Endodermal cell (in vitro differentiated cells): ENCODE data around the gene KRT9. TPM values are rescaled to one million over a fixed set of nuclear protein-coding genes. Genes with fewer than 3 reads are reported as not detected.

Experiments
- DNase-seq: peaks from one replicate; pipeline ENCODE4 v3.0.0-alpha.2; 2017
- H3K27ac ChIP-seq: 2 replicates; pipeline ENCODE4 v1.5.1; 2013; ENCODE audit warnings: mild to moderate bottlenecking, low read depth, low read length, moderate library complexity
- H3K27me3 ChIP-seq: 2 replicates; pipeline ENCODE4 v1.6.1; 2013; ENCODE audit warnings: mild to moderate bottlenecking, low read length, moderate library complexity; ENCODE audit not compliant: insufficient read depth, control insufficient read depth, poor library complexity, severe bottlenecking
- H3K36me3 ChIP-seq: 2 replicates; pipeline ENCODE4 v1.7.0; 2013; ENCODE audit warnings: mild to moderate bottlenecking, low read length, moderate library complexity; ENCODE audit not compliant: control insufficient read depth, insufficient read depth
- H3K4me1 ChIP-seq: one replicate; pipeline ENCODE4 v1.7.0; 2013; ENCODE audit warnings: low read length; ENCODE audit not compliant: control insufficient read depth, insufficient read depth
- H3K4me3 ChIP-seq: 2 replicates; pipeline ENCODE4 v1.5.1; 2013; ENCODE audit warnings: mild to moderate bottlenecking, low read length, moderate library complexity
- H3K9ac ChIP-seq: 2 replicates; pipeline ENCODE4 v1.6.1; 2013; ENCODE audit warnings: mild to moderate bottlenecking, low read length, moderate library complexity; ENCODE audit not compliant: poor library complexity, severe bottlenecking; ENCODE audit errors: extremely low read depth
- H3K9me3 ChIP-seq: 2 replicates; pipeline ENCODE4 v1.6.1; 2013; ENCODE audit warnings: mild to moderate bottlenecking, low read length, moderate library complexity; ENCODE audit not compliant: control insufficient read depth
- H3K27ac Mint-ChIP-seq: 2 replicates; pipeline ENCODE4 v1.8.0; 2020; ENCODE audit warnings: mixed read lengths
- H3K27me3 Mint-ChIP-seq: 2 replicates; pipeline ENCODE4 v1.8.0; 2021; ENCODE audit warnings: mild to moderate bottlenecking, mixed read lengths; ENCODE audit not compliant: insufficient read depth
- H3K36me3 Mint-ChIP-seq: 2 replicates; pipeline ENCODE4 v1.8.0; 2020; ENCODE audit warnings: low read depth, mixed read lengths
- H3K4me1 Mint-ChIP-seq: 2 replicates; pipeline ENCODE4 v1.8.0; 2020; ENCODE audit warnings: mixed read lengths
- H3K4me3 Mint-ChIP-seq: 2 replicates; pipeline ENCODE4 v1.8.0; 2020; ENCODE audit warnings: mild to moderate bottlenecking, moderate library complexity, mixed read lengths
- H3K9me3 Mint-ChIP-seq: 2 replicates; pipeline ENCODE4 v1.8.0; 2020; ENCODE audit warnings: mild to moderate bottlenecking, mixed read lengths
- CTCF ChIP-seq: fragments of 200-600 bp; sonication (generic); conservative IDR thresholded peaks from 2 replicates; pipeline ENCODE4 v1.5.0; 2021; ENCODE audit warnings: antibody characterized with exemption, mild to moderate bottlenecking
- WGBS, 2 experiments: methylation state at CpG; one replicate each; pipeline versions ENCODE4 v1.1.5 to v1.1.7; 2013; ENCODE audit warnings: missing lambda C conversion rate in 2 of 2, mixed read lengths in 1 of 2; ENCODE audit not compliant: insufficient coverage in 1 of 2, insufficient read length in 1 of 2; 5-methylcytosine and 5-hydroxymethylcytosine counted together
- total RNA-seq, 2 donors: library from RNA; stranded (reverse); fragmentation: NEBNext Ultra II Directional in 1 of 2; extraction: Animal tissue kit (Norgen Biotek cat#: 25700) in 1 of 2; gene quantifications; 2 replicates in 1 of 2; 3 replicates in 1 of 2; pipeline ENCODE4 v1.2.1, GENCODE V29; 2021

The KRT9 gene
- total RNA-seq, 2 donors from 2014 or later: not detected

- H3K4me1 Mint-ChIP-seq: peaks cover 83% of the 10 kb centered on the region
- no peaks in the 10 kb centered on the region for H3K9me3 Mint-ChIP-seq
- Histone ChIP-seq H3K9ac (no peak overlapping the region), H3K4me1 (peaks cover 35% of the 10 kb centered on the region), H3K27ac (no peak overlapping the region), H3K4me3 (no peak overlapping the region), H3K36me3 (no peaks in the 10 kb centered on the region), H3K27me3 (no peaks in the 10 kb centered on the region), H3K9me3 (no peaks in the 10 kb centered on the region)
- H3K27me3 Mint-ChIP-seq: no peaks in the 10 kb centered on the region
- no peaks in the 10 kb centered on the region for H3K36me3 Mint-ChIP-seq
- no peak for DNase-seq
- 96% methylated on average over 4 to 6 of the region's 7 CpGs for WGBS, 2 experiments
- TF ChIP-seq CTCF: no peak
- H3K27ac Mint-ChIP-seq: no peak overlapping the region
- no peak overlapping the region for H3K4me3 Mint-ChIP-seq
Measured at GRCh38 chr17:41533613-41534012, 38.2 kb downstream of the KRT9 start.

- H3K27me3 ChIP-seq: no peaks in the 10 kb centered on the region
- H3K4me3 ChIP-seq: no peak overlapping the region
- Mint-ChIP-seq H3K4me3 (no peak overlapping the region), H3K4me1 (peaks cover 83% of the 10 kb centered on the region), H3K36me3 (no peaks in the 10 kb centered on the region), H3K9me3 (no peaks in the 10 kb centered on the region), H3K27me3 (no peaks in the 10 kb centered on the region), H3K27ac (no peak overlapping the region)
- no peak for DNase-seq
- no peak overlapping the region for H3K9ac ChIP-seq
- 83 to 92% methylated on average over 5 to 7 of the region's 9 CpGs for WGBS, 2 experiments
- no peak overlapping the region for H3K27ac ChIP-seq
- H3K36me3 ChIP-seq: no peaks in the 10 kb centered on the region
- no peaks in the 10 kb centered on the region for H3K9me3 ChIP-seq
- no peak for TF ChIP-seq CTCF
- H3K4me1 ChIP-seq: peaks cover 35% of the 10 kb centered on the region
Measured at GRCh38 chr17:41532947-41533570, 38.8 kb downstream of the KRT9 start.

DNA sequence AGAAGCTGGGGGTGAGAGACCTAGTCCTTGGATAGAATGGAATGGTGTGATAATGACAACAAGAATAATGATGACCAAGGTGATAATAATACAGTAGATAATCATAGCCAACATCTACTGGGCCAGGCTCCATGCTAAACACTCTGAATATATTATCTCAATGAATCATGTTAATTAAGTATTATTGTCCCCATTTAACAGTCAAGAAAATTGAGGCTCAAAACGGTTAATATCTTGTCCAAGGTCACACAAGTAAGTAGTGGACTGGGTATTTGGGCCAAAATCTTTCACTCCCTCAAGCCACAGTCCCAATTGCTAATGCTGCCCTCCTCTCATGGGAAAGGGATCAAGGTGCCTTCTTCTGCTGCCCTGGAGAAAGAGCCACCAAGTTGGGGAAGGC is 39.9 kb downstream of the KRT9 start:
- Histone ChIP-seq H3K4me1 (peaks cover 30% of the 10 kb centered on the region), H3K9me3 (no peaks in the 10 kb centered on the region), H3K4me3 (no peak overlapping the region), H3K36me3 (peaks cover under 1% of the 10 kb centered on the region), H3K27me3 (no peaks in the 10 kb centered on the region), H3K9ac (no peak overlapping the region), H3K27ac (no peak overlapping the region)
- Mint-ChIP-seq H3K27ac (no peak overlapping the region), H3K27me3 (no peaks in the 10 kb centered on the region), H3K9me3 (no peaks in the 10 kb centered on the region), H3K4me3 (no peak overlapping the region), H3K4me1 (peaks cover 74% of the 10 kb centered on the region), H3K36me3 (peaks cover 4% of the 10 kb centered on the region)
- no peak for DNase-seq
- TF ChIP-seq CTCF: no peak
- 82 to 100% methylated on average over 1 of the region's 1 CpG for WGBS, 2 experiments
